Kidney (tissue), 14 donors: Measurements from ENCODE around the gene APBB3. TPM values are rescaled to one million over a fixed set of nuclear protein-coding genes. Genes with fewer than 3 reads are reported as not detected.
"Not testable (repeated sequence)": the region's sequence is repeated elsewhere in the genome, so short reads cannot be mapped to it uniquely, and the experiment has no call there.

Experiments used
- DNase-seq, 5 donors: peaks; one replicate each; pipeline ENCODE4 v3.0.0-alpha.2; 2013 to 2020
- FAIRE-seq: peaks from 2 replicates; lab custom pipeline; 2012; peaks lifted over from hg19 to GRCh38; lab: Jason Lieb, UNC
- H3K27ac ChIP-seq, 2 donors: one replicate each; pipeline ENCODE4 v1.7.0; 2013; ENCODE audit warnings: low read depth in 2 of 2, low read length in 2 of 2, inconsistent platforms in 1 of 2
- H3K27me3 ChIP-seq: one replicate; pipeline ENCODE4 v1.7.1; 2013; ENCODE audit warnings: low read length, inconsistent platforms; ENCODE audit not compliant: control insufficient read depth, insufficient read depth
- H3K36me3 ChIP-seq, 3 donors: one replicate each; pipeline versions ENCODE4 v1.7.0 to v1.7.1; 2013; ENCODE audit warnings: low read length in 3 of 3, control low read depth in 1 of 3, inconsistent platforms in 1 of 3; ENCODE audit not compliant: insufficient read depth in 3 of 3, control insufficient read depth in 2 of 3
- H3K4me1 ChIP-seq, 3 donors: one replicate each; pipeline versions ENCODE4 v1.7.0 to v1.7.1; 2013; ENCODE audit warnings: low read length in 3 of 3, inconsistent platforms in 1 of 3, low read depth in 1 of 3; ENCODE audit not compliant: control insufficient read depth in 2 of 3, insufficient read depth in 2 of 3
- H3K4me3 ChIP-seq, 3 donors: one replicate each; pipeline versions ENCODE4 v1.7.0 to v1.8.1; 2013; ENCODE audit warnings: low read length in 3 of 3, control low read depth in 1 of 3, inconsistent platforms in 1 of 3
- H3K9ac ChIP-seq, 3 donors: one replicate each; pipeline versions ENCODE4 v1.7.0 to v1.7.1; 2013; ENCODE audit warnings: low read length in 3 of 3, control low read depth in 1 of 3, inconsistent platforms in 1 of 3
- H3K9me3 ChIP-seq, 3 donors: one replicate each; pipeline versions ENCODE4 v1.7.0 to v1.7.1; 2013; ENCODE audit warnings: low read length in 3 of 3, control low read depth in 1 of 3, inconsistent platforms in 1 of 3; ENCODE audit not compliant: control insufficient read depth in 2 of 3, insufficient read depth in 1 of 3
- intact Hi-C: fragments of 100-400 bp; cut with DNase I; formaldehyde crosslinking; loops from one replicate; pipeline ENCODE4 v1.11.1; 2022
- polyA plus RNA-seq: library from polyadenylated mRNA; stranded (reverse); fragments of 350-450 nt; fragmentation: Illumina TruSeq; extraction: RNeasy Lipid Tissue Mini Kit (QIAGEN cat#74804); gene quantifications from one replicate; pipeline ENCODE4 v1.2.3, GENCODE V29; 2014; ENCODE audit warnings: low read depth, low replicate concordance; ENCODE audit not compliant: insufficient read depth
- total RNA-seq: library from RNA; stranded (reverse); fragmentation: NEBNext Ultra II Directional; extraction: Animal tissue kit (Norgen Biotek cat#: 25700); gene quantifications from one replicate; pipeline ENCODE4 v1.2.1, GENCODE V29; 2021
- TF ChIP-seq, protein P1 (sequence below): IDR thresholded peaks from 3 replicates; pipeline ENCODE4 v1.5.1; 2012; ENCODE audit warnings: mild to moderate bottlenecking, moderate library complexity, borderline replicate concordance; ENCODE audit not compliant: insufficient read depth; ENCODE audit errors: extremely low read depth
- donor health status: control.
- donor health status: control.
- donor health status: control.
- donor health status: control.
- donor health status: control.
- donor health status: DM: yes; HTN: yes; CAD: no.
- donor health status: Normal renal cell carcinoma (clear cell type).

APBB3 gene
- total and polyA plus RNA-seq, 2 donors from 2014 or later = 19.6 to 33.9 TPM

DNA sequence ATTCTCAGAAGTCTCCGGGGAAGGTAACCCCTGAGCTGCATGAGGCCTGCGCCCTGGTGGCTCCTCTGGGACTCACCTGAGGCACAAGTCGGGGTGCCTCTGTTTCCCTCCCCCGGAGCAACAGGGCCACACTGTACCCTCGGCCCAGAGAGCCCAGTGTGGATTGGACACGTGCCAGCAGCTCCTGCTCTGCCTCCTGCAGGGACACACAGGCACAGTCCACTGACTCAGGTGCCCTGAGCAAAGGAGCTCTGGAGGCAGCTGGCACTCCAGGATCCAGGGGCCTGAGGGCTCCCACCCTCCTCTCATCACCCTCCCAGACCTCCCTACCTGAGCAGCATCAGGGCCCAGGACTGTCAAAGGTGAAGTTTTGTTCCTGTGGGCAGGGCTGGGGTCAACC lies 29.8 kb upstream of the APBB3 start:
- intact Hi-C loops = no loop called here
- Histone ChIP-seq H3K27me3 (no peaks in the 10 kb centered on the region), H3K4me3 (no peak overlapping the region), H3K36me3 (no peaks in the 10 kb centered on the region), H3K4me1 (peaks cover 0 to 5% (median 0%) of the 10 kb centered on the region in 3 donors), H3K9ac (no peak overlapping the region), H3K27ac (no peak overlapping the region), H3K9me3 (no peaks in the 10 kb centered on the region)
- TF ChIP-seq, protein P1, sequence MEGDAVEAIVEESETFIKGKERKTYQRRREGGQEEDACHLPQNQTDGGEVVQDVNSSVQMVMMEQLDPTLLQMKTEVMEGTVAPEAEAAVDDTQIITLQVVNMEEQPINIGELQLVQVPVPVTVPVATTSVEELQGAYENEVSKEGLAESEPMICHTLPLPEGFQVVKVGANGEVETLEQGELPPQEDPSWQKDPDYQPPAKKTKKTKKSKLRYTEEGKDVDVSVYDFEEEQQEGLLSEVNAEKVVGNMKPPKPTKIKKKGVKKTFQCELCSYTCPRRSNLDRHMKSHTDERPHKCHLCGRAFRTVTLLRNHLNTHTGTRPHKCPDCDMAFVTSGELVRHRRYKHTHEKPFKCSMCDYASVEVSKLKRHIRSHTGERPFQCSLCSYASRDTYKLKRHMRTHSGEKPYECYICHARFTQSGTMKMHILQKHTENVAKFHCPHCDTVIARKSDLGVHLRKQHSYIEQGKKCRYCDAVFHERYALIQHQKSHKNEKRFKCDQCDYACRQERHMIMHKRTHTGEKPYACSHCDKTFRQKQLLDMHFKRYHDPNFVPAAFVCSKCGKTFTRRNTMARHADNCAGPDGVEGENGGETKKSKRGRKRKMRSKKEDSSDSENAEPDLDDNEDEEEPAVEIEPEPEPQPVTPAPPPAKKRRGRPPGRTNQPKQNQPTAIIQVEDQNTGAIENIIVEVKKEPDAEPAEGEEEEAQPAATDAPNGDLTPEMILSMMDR = no peak
- DNase-seq = no peak
- FAIRE-seq = no peak

DNA sequence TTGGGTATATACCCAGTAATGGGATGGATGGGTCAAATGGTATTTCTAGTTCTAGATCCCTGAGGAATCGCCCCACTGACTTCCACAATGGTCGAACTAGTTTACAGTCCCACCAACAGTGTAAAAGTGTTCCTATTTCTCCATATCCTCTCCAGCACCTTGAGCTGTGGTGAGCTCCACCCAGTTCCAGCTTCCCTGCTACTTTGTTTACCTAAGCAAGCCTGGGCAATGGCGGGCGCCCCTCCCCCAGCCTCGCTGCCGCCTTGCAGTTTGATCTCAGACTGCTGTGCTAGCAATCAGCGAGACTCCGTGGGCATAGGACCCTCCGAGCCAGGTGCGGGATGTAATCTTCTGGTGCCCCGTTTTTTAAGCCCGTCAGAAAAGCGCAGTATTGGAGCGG lies 28.7 kb upstream of the APBB3 start:
- DNase-seq, H3K9ac ChIP-seq, H3K27ac ChIP-seq, FAIRE-seq, H3K36me3 ChIP-seq, H3K27me3 ChIP-seq, H3K4me1 ChIP-seq, H3K4me3 ChIP-seq, H3K9me3 ChIP-seq, intact Hi-C loops: not testable (repeated sequence)

DNA sequence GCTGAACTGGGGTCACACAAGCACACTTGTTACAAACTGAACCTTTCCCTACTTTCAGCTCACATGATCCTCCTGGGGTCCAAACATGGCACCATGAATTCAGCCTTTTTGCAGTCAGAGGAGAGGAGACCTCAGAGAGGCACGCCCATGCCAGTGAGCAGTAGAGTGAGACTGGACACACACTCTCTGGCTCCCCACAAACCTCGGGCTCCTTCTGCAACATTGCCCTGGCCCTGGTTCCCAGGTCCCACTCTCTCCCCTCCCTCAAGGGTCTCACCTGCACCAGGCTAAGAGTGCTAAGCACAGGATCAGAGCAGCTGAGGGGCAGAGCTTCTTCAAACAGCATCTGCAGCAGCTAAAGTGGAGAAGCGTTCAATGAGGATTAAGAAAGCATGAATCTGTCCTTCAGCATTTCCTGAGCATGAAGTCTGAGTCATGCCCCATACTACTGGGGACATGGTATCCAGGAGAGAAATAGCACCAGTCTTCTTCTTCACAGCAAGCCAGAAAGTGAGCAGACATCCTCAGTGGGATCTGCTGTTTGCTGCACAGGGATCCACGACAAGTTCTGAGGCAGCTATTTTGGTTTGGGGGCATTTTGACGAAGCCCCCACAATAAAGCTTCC lies 27.5 kb upstream of the APBB3 start:
- TF ChIP-seq, protein P1 = no peak
- Histone ChIP-seq H3K27ac (no peak overlapping the region), H3K4me3 (no peak overlapping the region), H3K9me3 (no peaks in the 10 kb centered on the region), H3K9ac (no peak overlapping the region), H3K36me3 (no peaks in the 10 kb centered on the region), H3K27me3 (no peaks in the 10 kb centered on the region), H3K4me1 (peaks cover 0 to 5% (median 0%) of the 10 kb centered on the region in 3 donors)
- intact Hi-C loops = no loop called here
- FAIRE-seq = no peak
- DNase-seq = no peak

DNA sequence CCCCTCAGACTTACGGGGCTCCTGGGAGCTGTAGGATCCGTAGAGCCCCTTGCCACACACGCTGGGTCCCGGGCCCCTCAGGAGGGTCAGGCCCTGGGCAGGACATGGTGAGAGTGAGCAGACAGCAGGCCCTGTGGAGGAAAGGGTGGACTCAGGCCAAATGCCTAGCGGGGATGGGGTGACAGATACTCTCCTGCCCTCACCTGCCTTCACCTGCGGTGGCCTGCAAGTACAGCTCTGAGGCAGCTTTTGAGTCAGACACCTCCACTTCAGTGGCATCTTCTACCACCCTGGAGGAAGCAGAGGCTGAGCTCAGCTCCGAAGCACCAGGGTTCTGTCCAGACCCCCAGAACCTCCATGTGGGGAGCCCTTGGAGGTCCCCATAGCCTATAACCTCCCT lies 26.5 kb upstream of the APBB3 start:
- H3K36me3 ChIP-seq = no peaks in the 10 kb centered on the region
- no peaks in the 10 kb centered on the region for H3K27me3 ChIP-seq
- no peak overlapping the region for H3K27ac ChIP-seq
- TF ChIP-seq, protein P1 = no peak
- H3K9me3 ChIP-seq = no peaks in the 10 kb centered on the region
- intact Hi-C loops = no loop called here
- FAIRE-seq = no peak
- no peak overlapping the region for H3K9ac ChIP-seq
- H3K4me3 ChIP-seq = no peak overlapping the region
- no peak for DNase-seq
- H3K4me1 ChIP-seq = no peaks in the 10 kb centered on the region
